Calu3 (cell line): ENCODE measurements around the gene MFSD6. TPM values are rescaled to one million over a fixed set of nuclear protein-coding genes. Genes with fewer than 3 reads are reported as not detected.

Source experiments
- BruUV-seq: library from RNA; stranded (reverse); fragments of 400-500 nt; replicated peaks from 2 replicates; lab custom pipeline; 2021; lab: Mats Ljungman, UMichigan
- CTCF ChIA-PET: fragments of 300-600 bp; sonication (Branson Sonifier 250); formaldehyde crosslinking; loops from one replicate; lab custom pipeline; 2022; ENCODE audit warnings: antibody characterized with exemption; lab: Charles Lee
- DNase-seq: peaks from one replicate; pipeline ENCODE4 v3.0.0; 2022
- H3K27ac Mint-ChIP-seq: one replicate; pipeline ENCODE4 v1.8.0; 2022; ENCODE audit warnings: mixed read lengths; ENCODE audit not compliant: unreplicated experiment
- H3K27me3 Mint-ChIP-seq: one replicate; pipeline ENCODE4 v1.8.0; 2022; ENCODE audit warnings: mixed read lengths; ENCODE audit not compliant: unreplicated experiment
- H3K36me3 Mint-ChIP-seq: one replicate; pipeline ENCODE4 v1.8.0; 2022; ENCODE audit warnings: mild to moderate bottlenecking, moderate library complexity, mixed read lengths; ENCODE audit not compliant: insufficient read depth, unreplicated experiment
- H3K4me1 Mint-ChIP-seq: one replicate; pipeline ENCODE4 v1.8.0; 2022; ENCODE audit warnings: mild to moderate bottlenecking, low read depth, mixed read lengths; ENCODE audit not compliant: unreplicated experiment
- H3K4me3 Mint-ChIP-seq: one replicate; pipeline ENCODE4 v1.8.0; 2022; ENCODE audit warnings: mild to moderate bottlenecking, low read depth, moderate library complexity, mixed read lengths; ENCODE audit not compliant: unreplicated experiment
- H3K9me3 Mint-ChIP-seq: one replicate; pipeline ENCODE4 v1.8.0; 2022; ENCODE audit warnings: low read depth, mixed read lengths; ENCODE audit not compliant: unreplicated experiment
- intact Hi-C: fragments of 100-400 bp; cut with micrococcal nuclease; formaldehyde crosslinking; loops from one replicate; pipeline ENCODE4 v1.10.0; 2022; ENCODE audit not compliant: unreplicated experiment
- total RNA-seq: library from RNA; stranded (reverse); gene quantifications from 2 replicates; pipeline ENCODE4 v1.2.3, GENCODE V29; 2022
- TF ChIP-seq, protein P1 (sequence below): fragments of 200-600 bp; IDR thresholded peaks from one replicate; pipeline ENCODE4 v1.8.0; 2022; ENCODE audit warnings: antibody characterized with exemption; ENCODE audit not compliant: unreplicated experiment

MFSD6 gene
- total RNA-seq, 1 experiment from 2014 or later = 39.4 TPM

DNA sequence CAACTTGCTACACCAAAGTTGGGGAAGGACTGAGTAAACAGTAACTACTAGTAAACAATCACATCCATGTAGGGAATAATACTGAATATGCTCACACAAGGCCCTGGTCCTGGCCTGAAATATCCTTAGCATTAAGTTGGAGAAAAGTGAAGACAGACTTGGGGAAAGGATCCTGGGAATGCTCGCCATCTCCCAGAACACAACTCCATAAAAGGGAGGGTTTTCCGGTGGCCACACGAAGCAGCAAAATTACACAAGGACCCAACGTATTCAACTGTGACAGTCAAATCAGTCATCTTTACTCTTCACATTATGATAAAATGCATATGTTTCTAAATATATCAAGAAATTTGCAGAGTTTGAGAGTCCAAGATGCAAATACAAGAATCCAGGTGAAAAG, 119.1 kb downstream of the MFSD6 start:
- no peaks in the 10 kb centered on the region for H3K9me3 Mint-ChIP-seq
- H3K27me3 Mint-ChIP-seq = no peaks in the 10 kb centered on the region
- intact Hi-C loops = loop anchor here (10.0 kb wide), 1 partner anchor 278 kb away; no protein-coding TSS in a partner anchor
- CTCF ChIA-PET = no interaction called here
- no peak overlapping the region for H3K4me3 Mint-ChIP-seq
- no peak overlapping the region for H3K27ac Mint-ChIP-seq
- TF ChIP-seq, protein P1, sequence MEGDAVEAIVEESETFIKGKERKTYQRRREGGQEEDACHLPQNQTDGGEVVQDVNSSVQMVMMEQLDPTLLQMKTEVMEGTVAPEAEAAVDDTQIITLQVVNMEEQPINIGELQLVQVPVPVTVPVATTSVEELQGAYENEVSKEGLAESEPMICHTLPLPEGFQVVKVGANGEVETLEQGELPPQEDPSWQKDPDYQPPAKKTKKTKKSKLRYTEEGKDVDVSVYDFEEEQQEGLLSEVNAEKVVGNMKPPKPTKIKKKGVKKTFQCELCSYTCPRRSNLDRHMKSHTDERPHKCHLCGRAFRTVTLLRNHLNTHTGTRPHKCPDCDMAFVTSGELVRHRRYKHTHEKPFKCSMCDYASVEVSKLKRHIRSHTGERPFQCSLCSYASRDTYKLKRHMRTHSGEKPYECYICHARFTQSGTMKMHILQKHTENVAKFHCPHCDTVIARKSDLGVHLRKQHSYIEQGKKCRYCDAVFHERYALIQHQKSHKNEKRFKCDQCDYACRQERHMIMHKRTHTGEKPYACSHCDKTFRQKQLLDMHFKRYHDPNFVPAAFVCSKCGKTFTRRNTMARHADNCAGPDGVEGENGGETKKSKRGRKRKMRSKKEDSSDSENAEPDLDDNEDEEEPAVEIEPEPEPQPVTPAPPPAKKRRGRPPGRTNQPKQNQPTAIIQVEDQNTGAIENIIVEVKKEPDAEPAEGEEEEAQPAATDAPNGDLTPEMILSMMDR = no peak
- DNase-seq = no peak
- no TSS peak for BruUV-seq
- H3K4me1 Mint-ChIP-seq = peaks cover 30% of the 10 kb centered on the region
- H3K36me3 Mint-ChIP-seq = no peaks in the 10 kb centered on the region

DNA sequence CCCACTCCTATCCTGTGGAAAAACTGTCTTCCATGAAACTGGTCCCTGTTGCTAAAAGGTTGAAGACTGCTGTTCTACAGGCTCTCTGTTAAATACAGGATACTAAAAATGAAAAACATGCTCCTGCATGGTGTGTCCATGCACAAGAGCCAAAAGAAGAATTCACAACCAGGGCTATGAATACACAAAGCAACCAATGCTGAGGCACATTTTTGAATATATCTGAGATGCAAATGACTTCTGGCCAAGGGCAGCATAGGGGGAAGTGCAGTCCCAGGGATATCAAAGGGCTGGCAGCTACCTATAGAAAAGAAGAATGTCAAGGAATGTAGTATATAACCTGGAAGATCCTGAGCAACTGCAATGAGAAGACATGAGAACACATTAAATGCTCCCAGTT, 119.8 kb downstream of the MFSD6 start:
- intact Hi-C loops = loop anchor here (10.0 kb wide), 1 partner anchor 277 kb away; no protein-coding TSS in a partner anchor
- no TSS peak for BruUV-seq
- TF ChIP-seq, protein P1 = no peak

DNA sequence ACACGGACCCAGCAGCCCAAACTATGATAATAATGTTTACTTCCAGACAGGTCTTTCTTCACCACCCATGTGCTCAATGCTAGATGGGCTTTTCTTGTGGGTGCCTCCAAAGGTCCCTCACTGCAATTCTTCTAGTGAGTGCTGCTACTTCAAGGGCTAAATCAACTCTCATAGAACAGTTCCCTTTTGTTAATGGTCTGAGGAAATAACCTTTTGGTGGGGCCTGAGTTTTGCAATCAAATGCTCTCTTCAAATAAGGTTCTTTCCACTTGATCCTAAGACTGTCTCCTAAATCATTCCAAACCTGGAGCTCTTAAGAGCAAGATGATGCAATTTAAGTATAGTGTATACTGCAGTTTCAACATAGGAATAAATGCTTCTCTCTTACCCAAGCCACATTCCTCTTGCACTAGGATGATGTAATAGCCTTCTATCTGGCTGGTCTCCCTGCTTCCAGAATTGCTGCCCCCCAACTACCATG, 120.4 kb downstream of the MFSD6 start:
- TF ChIP-seq, protein P1 = no peak
- no peak for DNase-seq
- no TSS peak for BruUV-seq
- Mint-ChIP-seq H3K9me3 (no peaks in the 10 kb centered on the region), H3K4me3 (no peak overlapping the region), H3K27me3 (no peaks in the 10 kb centered on the region), H3K27ac (no peak overlapping the region), H3K4me1 (peaks cover 34% of the 10 kb centered on the region), H3K36me3 (peaks cover 1% of the 10 kb centered on the region)
- intact Hi-C loops = loop anchor here (10.0 kb wide), 1 partner anchor 276 kb away; no protein-coding TSS in a partner anchor
- CTCF ChIA-PET = no interaction called here

More for the DNA sequence above, 119.8 kb downstream of the MFSD6 start:
- H3K36me3 Mint-ChIP-seq = no peaks in the 10 kb centered on the region
- no peak overlapping the region for H3K4me3 Mint-ChIP-seq
- CTCF ChIA-PET = no interaction called here
- H3K27ac Mint-ChIP-seq = no peak overlapping the region
- peaks cover 30% of the 10 kb centered on the region for H3K4me1 Mint-ChIP-seq
- H3K27me3 Mint-ChIP-seq = no peaks in the 10 kb centered on the region
- no peak for DNase-seq
- H3K9me3 Mint-ChIP-seq = no peaks in the 10 kb centered on the region

DNA sequence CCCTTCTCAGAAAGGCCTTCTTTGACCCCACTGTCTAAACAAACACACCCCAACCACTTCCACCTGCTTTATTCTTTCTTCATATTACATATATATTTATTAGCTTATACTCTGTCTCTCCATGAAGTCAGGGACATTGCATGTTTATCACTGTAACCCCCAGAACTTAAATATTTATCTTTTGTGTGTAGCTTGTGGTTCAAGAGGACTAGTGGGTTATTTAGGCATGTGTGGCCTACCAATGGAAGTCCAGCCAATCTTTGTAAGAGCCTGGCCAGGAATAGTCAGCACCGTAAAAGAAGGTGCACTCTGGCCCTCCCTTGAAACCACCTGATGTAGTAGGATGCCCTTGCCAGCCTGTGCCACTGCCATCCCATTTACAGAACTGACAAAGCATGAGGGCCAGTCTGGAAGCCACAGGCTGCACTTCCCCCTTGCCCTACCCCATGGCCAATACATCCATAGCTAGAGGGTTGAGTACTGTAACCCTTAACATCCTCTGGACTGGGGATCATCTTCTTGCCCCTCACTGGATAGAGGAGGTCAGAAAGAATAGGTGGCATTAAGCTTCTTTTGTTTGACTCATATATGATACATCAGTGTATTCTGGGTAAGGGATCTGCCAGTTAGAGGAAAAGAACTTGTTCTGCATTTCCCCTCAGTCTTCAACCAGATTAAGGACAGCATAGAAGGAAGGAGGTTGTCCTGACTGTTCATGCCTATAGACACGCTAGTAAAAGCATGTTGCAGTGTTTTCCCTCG, 121.5 kb downstream of the MFSD6 start:
- CTCF ChIA-PET = interaction anchor here (0.7 kb wide), 1 partner anchor 22 kb away, joined by 3 read pairs; no protein-coding TSS in a partner anchor
- Mint-ChIP-seq H3K27ac (no peak overlapping the region), H3K27me3 (no peaks in the 10 kb centered on the region), H3K36me3 (peaks cover 12% of the 10 kb centered on the region), H3K4me1 (peaks cover 40% of the 10 kb centered on the region), H3K4me3 (no peak overlapping the region), H3K9me3 (no peaks in the 10 kb centered on the region)
- no peak for DNase-seq
- TF ChIP-seq, protein P1 = no peak
- BruUV-seq = no TSS peak
- intact Hi-C loops = loop anchor here (10.0 kb wide), 2 partner anchors 115 to 275 kb away; partner anchors contain the start of gene NAB1
